ENCODE measurements around the gene MACF1. TPM values are rescaled to one million over a fixed set of nuclear protein-coding genes. Genes with fewer than 3 reads are reported as not detected.

MACF1 gene
- total RNA-seq, 2 donors from 2014 or later, result 107 to 148 TPM

GRCh38 chr1:39427374-39427773 is 222.9 kb downstream of the MACF1 start:
- Histone ChIP-seq H3K27ac (no peak overlapping the region), H3K9me3 (no peaks in the 10 kb centered on the region), H3K4me3 (no peak overlapping the region), H3K36me3 (no peaks in the 10 kb centered on the region), H3K9ac (ENCODE audit: low read depth in 2 of 2, low read length in 2 of 2) (no peak overlapping the region), H3K4me1 (peaks cover 4% of the 10 kb centered on the region), H3K27me3 (no peaks in the 10 kb centered on the region)
- TF ChIP-seq, protein P1, sequence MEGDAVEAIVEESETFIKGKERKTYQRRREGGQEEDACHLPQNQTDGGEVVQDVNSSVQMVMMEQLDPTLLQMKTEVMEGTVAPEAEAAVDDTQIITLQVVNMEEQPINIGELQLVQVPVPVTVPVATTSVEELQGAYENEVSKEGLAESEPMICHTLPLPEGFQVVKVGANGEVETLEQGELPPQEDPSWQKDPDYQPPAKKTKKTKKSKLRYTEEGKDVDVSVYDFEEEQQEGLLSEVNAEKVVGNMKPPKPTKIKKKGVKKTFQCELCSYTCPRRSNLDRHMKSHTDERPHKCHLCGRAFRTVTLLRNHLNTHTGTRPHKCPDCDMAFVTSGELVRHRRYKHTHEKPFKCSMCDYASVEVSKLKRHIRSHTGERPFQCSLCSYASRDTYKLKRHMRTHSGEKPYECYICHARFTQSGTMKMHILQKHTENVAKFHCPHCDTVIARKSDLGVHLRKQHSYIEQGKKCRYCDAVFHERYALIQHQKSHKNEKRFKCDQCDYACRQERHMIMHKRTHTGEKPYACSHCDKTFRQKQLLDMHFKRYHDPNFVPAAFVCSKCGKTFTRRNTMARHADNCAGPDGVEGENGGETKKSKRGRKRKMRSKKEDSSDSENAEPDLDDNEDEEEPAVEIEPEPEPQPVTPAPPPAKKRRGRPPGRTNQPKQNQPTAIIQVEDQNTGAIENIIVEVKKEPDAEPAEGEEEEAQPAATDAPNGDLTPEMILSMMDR (IDR thresholded peaks at IDR 0.05), result no peak
- DNase-seq, result no peak
- intact Hi-C loops (cut with DNase I), result no loop called here

DNA sequence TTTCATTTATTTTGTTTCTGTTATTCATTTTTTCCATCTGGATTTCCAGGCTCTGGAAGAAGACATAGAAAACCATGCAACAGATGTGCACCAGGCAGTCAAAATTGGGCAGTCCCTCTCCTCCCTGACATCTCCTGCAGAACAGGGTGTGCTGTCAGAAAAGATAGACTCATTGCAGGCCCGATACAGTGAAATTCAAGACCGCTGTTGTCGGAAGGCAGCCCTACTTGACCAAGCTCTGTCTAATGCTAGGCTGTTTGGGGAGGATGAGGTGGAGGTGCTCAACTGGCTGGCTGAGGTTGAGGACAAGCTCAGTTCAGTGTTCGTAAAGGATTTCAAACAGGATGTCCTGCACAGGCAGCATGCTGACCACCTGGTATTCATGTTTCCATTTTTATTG is 223.4 kb downstream of the MACF1 start:
- Histone ChIP-seq H3K4me3 (no peak overlapping the region), H3K4me1 (peaks cover 4% of the 10 kb centered on the region), H3K27me3 (no peaks in the 10 kb centered on the region), H3K27ac (no peak overlapping the region), H3K36me3 (no peaks in the 10 kb centered on the region), H3K9me3 (no peaks in the 10 kb centered on the region), H3K9ac (ENCODE audit: low read depth in 2 of 2, low read length in 2 of 2) (no peak overlapping the region)
- intact Hi-C loops (cut with DNase I), result no loop called here
- no peak for DNase-seq
- TF ChIP-seq, protein P1 (IDR thresholded peaks at IDR 0.05), result no peak

DNA sequence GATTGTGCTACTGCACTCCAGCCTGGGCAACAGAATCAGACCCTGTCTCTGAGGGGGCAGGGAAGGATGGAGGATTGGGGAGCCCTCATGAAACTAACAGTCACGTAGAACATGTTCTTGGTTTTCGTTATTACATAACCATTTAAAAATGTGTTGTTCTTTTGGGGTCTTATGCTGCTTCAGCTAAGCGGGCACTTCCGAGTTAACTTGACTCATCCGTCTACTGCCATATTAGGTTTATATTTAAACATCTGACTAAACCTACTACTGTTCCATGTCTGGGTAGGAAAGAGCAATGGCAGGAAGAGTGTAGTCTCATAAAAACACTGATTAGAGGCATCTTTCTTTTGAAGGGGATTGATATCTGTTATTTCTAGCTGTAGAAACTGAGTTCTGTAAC is 227.4 kb downstream of the MACF1 start:
- H3K36me3 ChIP-seq, result no peaks in the 10 kb centered on the region
- no peaks in the 10 kb centered on the region for H3K9me3 ChIP-seq
- H3K4me3 ChIP-seq, result no peak overlapping the region
- DNase-seq, result no peak
- no peaks in the 10 kb centered on the region for H3K27me3 ChIP-seq
- no peak overlapping the region for H3K27ac ChIP-seq
- H3K9ac ChIP-seq (ENCODE audit: low read depth in 2 of 2, low read length in 2 of 2), result no peak overlapping the region
- intact Hi-C loops (cut with DNase I), result no loop called here
- TF ChIP-seq, protein P1 (IDR thresholded peaks at IDR 0.05), result no peak
- H3K4me1 ChIP-seq, result no peaks in the 10 kb centered on the region

GRCh38 chr1:39434797-39435395 is 230.4 kb downstream of the MACF1 start:
- intact Hi-C loops (cut with DNase I), result no loop called here
- Histone ChIP-seq H3K36me3 (no peaks in the 10 kb centered on the region), H3K27ac (peak overlapping the region; percentile 39), H3K4me1 (no peaks in the 10 kb centered on the region), H3K4me3 (no peak overlapping the region), H3K27me3 (no peaks in the 10 kb centered on the region), H3K9ac (ENCODE audit: low read depth in 2 of 2, low read length in 2 of 2) (no peak overlapping the region), H3K9me3 (no peaks in the 10 kb centered on the region)
- DNase-seq, result no peak
- TF ChIP-seq, protein P1 (IDR thresholded peaks at IDR 0.05), result no peak

DNA sequence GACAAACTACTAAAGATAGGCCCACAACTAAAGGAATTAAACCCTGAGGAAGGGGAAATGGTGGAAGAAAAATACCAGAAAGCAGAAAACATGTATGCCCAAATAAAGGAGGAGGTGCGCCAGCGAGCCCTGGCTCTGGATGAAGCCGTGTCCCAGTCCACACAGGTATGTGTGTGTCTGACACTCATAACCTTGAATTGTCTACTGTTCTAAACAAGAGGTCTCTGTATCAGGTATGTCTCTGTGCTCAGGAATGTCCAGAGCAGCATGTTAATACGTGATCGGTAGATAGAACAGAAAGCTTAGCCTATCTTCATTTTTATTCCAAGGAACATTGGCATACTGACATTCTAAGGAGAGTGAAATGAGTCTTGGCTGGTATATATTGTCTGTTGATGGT is 231.1 kb downstream of the MACF1 start:
- Histone ChIP-seq H3K27ac (peak overlapping the region; percentile 39), H3K4me1 (no peaks in the 10 kb centered on the region), H3K36me3 (no peaks in the 10 kb centered on the region), H3K4me3 (no peak overlapping the region), H3K9me3 (no peaks in the 10 kb centered on the region), H3K27me3 (no peaks in the 10 kb centered on the region), H3K9ac (ENCODE audit: low read depth in 2 of 2, low read length in 2 of 2) (peak overlapping the region in 1 of 2 donors; percentile 29)
- no peak for DNase-seq
- intact Hi-C loops (cut with DNase I), result no loop called here
- TF ChIP-seq, protein P1 (IDR thresholded peaks at IDR 0.05), result no peak

Data from colonic mucosa (tissue), 4 donors.